Fibroblast of lung (primary cell): ENCODE data around the gene NKAIN2. TPM values are rescaled to one million over a fixed set of nuclear protein-coding genes. Genes with fewer than 3 reads are reported as not detected.

Experiments used
- DNase-seq, 2 donors: peaks; one replicate each; pipeline versions ENCODE4 v3.0.0 to v3.0.0-alpha.2; 2010; ENCODE audit warnings: low read depth in 2 of 2
- H2AFZ ChIP-seq: 2 replicates; pipeline ENCODE4 v1.5.1; 2012; ENCODE audit warnings: low read length, control low read depth, inconsistent platforms
- H3K27ac ChIP-seq: 2 replicates; pipeline ENCODE4 v1.5.1; 2011; ENCODE audit warnings: low read length, control low read depth; ENCODE audit not compliant: insufficient read depth
- H3K27me3 ChIP-seq: 2 replicates; pipeline ENCODE4 v1.5.1; 2011; ENCODE audit warnings: mild to moderate bottlenecking, low read length; ENCODE audit not compliant: control insufficient read depth, insufficient read depth
- H3K36me3 ChIP-seq: 2 replicates; pipeline ENCODE4 v1.5.1; 2011; ENCODE audit warnings: low read length; ENCODE audit not compliant: control insufficient read depth, insufficient read depth
- H3K4me1 ChIP-seq: 2 replicates; pipeline ENCODE4 v1.5.1; 2011; ENCODE audit warnings: low read length; ENCODE audit not compliant: control insufficient read depth, insufficient read depth; ENCODE audit errors: extremely low read depth
- H3K4me2 ChIP-seq: 2 replicates; pipeline ENCODE4 v1.5.1; 2011; ENCODE audit warnings: low read length, control low read depth; ENCODE audit not compliant: insufficient read depth; ENCODE audit errors: extremely low read depth
- H3K4me3 ChIP-seq, 4 experiments: fragments of 200-600 bp in 1 of 4; sonication (generic) in 1 of 4; replicated peaks in 1 of 4; 2 replicates each; pipeline ENCODE4 v1.5.1; 2011 to 2016; ENCODE audit warnings: low read length in 4 of 4, low read depth in 3 of 4, mild to moderate bottlenecking in 3 of 4, control low read depth in 2 of 4, inconsistent platforms in 1 of 4, mixed read lengths in 1 of 4; ENCODE audit not compliant: insufficient read depth in 1 of 4; ENCODE audit errors: control extremely low read depth in 1 of 4
- H3K79me2 ChIP-seq: 2 replicates; pipeline ENCODE4 v1.5.1; 2012; ENCODE audit warnings: mild to moderate bottlenecking, low read length, inconsistent platforms; ENCODE audit not compliant: control insufficient read depth, insufficient read depth
- H3K9ac ChIP-seq: 2 replicates; pipeline ENCODE4 v1.5.1; 2011; ENCODE audit warnings: mild to moderate bottlenecking, low read length, control low read depth; ENCODE audit not compliant: insufficient read depth
- H3K9me3 ChIP-seq: 2 replicates; pipeline ENCODE4 v1.5.1; 2012; ENCODE audit warnings: low read depth, low read length; ENCODE audit not compliant: control insufficient read depth, insufficient read depth
- H4K20me1 ChIP-seq: 2 replicates; pipeline ENCODE4 v1.5.1; 2011; ENCODE audit warnings: low read length; ENCODE audit not compliant: control insufficient read depth, insufficient read depth; ENCODE audit errors: extremely low read depth
- EZH2 ChIP-seq: IDR thresholded peaks from 2 replicates; pipeline ENCODE4 v1.5.1; 2012; ENCODE audit warnings: low read length, control low read depth, mild to moderate bottlenecking; ENCODE audit errors: missing control alignments
- polyA plus RNA-seq, 2 donors: library from polyadenylated mRNA; depleted of rRNA in 1 of 2; stranded (reverse) in 1 of 2; unstranded in 1 of 2; fragments of >200 nt; gene quantifications; 2 replicates each; pipeline ENCODE4 v1.2.1, GENCODE V29; 2011 to 2012; ENCODE audit warnings: missing spikeins in 1 of 2
- total RNA-seq: library from RNA; depleted of rRNA; stranded (reverse); fragments of >200 nt; gene quantifications from 2 replicates; pipeline ENCODE4 v1.2.1, GENCODE V29; 2014
- TF ChIP-seq, protein P1 (sequence below), 2 donors: IDR thresholded peaks in 1 of 2; conservative IDR thresholded peaks in 1 of 2; 1 replicate in 1 of 2; 2 replicates in 1 of 2; pipeline ENCODE4 v1.5.1; 2011 to 2012; ENCODE audit warnings: low read length in 2 of 2, control low read depth in 1 of 2, inconsistent platforms in 1 of 2, low read depth in 1 of 2, mild to moderate bottlenecking in 1 of 2

NKAIN2 gene
- total and polyA plus RNA-seq, 2 donors (not counting 1 experiment from before 2014, with no cell fraction given), result not detected

DNA sequence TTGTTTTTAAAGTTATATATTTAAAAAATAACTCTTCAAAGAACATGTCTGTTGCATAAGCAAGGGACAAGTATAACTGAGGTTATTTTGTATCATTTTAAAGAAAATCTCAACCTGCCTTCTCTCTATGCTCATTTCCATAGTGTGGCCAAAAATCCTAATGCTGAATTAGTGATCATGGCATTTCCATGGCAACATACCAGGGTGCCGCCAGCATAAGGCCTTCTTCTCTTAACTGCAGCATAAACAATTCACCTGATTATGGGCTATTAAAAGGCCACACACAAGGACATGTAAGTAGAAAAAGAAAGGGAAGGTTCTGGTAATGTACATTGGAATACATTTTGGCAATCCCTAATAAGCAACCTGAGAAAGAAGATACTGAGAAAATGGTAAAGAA, 1063.5 kb downstream of the NKAIN2 start:
- H3K27ac ChIP-seq, result no peak overlapping the region
- no peak overlapping the region for H3K4me2 ChIP-seq
- TF ChIP-seq EZH2, result no peak
- TF ChIP-seq, protein P1, sequence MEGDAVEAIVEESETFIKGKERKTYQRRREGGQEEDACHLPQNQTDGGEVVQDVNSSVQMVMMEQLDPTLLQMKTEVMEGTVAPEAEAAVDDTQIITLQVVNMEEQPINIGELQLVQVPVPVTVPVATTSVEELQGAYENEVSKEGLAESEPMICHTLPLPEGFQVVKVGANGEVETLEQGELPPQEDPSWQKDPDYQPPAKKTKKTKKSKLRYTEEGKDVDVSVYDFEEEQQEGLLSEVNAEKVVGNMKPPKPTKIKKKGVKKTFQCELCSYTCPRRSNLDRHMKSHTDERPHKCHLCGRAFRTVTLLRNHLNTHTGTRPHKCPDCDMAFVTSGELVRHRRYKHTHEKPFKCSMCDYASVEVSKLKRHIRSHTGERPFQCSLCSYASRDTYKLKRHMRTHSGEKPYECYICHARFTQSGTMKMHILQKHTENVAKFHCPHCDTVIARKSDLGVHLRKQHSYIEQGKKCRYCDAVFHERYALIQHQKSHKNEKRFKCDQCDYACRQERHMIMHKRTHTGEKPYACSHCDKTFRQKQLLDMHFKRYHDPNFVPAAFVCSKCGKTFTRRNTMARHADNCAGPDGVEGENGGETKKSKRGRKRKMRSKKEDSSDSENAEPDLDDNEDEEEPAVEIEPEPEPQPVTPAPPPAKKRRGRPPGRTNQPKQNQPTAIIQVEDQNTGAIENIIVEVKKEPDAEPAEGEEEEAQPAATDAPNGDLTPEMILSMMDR (conservative IDR thresholded peaks at IDR 0.05 in 1 of 2, IDR thresholded peaks at IDR 0.05 in 1 of 2; ENCODE audit: low read depth in 1 of 2, low read length in 2 of 2), result no peak
- H3K4me1 ChIP-seq, result peaks cover 2% of the 10 kb centered on the region
- H3K79me2 ChIP-seq, result no peaks in the 10 kb centered on the region
- H3K27me3 ChIP-seq, result no peaks in the 10 kb centered on the region
- H3K9ac ChIP-seq, result no peak overlapping the region
- no peaks in the 10 kb centered on the region for H4K20me1 ChIP-seq
- no peak overlapping the region for H2AFZ ChIP-seq
- H3K9me3 ChIP-seq, result no peaks in the 10 kb centered on the region
- H3K4me3 ChIP-seq, result no peak overlapping the region
- no peaks in the 10 kb centered on the region for H3K36me3 ChIP-seq
- no peak for DNase-seq

DNA sequence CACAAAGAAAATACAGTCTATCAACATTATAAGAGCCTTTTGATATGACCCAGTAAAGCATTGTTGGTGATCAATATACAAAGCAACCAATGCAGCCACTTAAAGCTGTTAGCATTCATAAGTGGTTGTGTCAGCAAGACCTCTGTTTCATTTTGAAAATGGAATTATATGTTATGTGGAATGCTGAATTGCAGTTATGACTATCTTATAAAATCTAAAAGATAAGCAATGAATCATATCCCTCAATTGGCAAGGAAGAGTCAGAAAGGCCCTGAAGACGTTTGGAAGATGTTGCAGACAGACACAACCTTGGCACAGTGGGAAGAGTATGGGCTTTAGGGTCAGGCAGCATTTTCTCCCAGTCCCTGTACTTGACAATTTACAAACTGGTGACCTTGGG, 1064.8 kb downstream of the NKAIN2 start:
- H3K27ac ChIP-seq, result no peak overlapping the region
- H3K4me1 ChIP-seq, result peaks cover 2% of the 10 kb centered on the region
- H3K79me2 ChIP-seq, result no peaks in the 10 kb centered on the region
- H3K4me2 ChIP-seq, result no peak overlapping the region
- H2AFZ ChIP-seq, result no peak overlapping the region
- DNase-seq, result peak in 1 of 2 donors; percentile 18
- no peaks in the 10 kb centered on the region for H4K20me1 ChIP-seq
- H3K36me3 ChIP-seq, result no peaks in the 10 kb centered on the region
- no peaks in the 10 kb centered on the region for H3K9me3 ChIP-seq
- no peak for TF ChIP-seq EZH2
- TF ChIP-seq, protein P1 (conservative IDR thresholded peaks at IDR 0.05 in 1 of 2, IDR thresholded peaks at IDR 0.05 in 1 of 2; ENCODE audit: low read depth in 1 of 2, low read length in 2 of 2), result no peak
- H3K9ac ChIP-seq, result no peak overlapping the region
- H3K27me3 ChIP-seq, result no peaks in the 10 kb centered on the region
- no peak overlapping the region for H3K4me3 ChIP-seq

DNA sequence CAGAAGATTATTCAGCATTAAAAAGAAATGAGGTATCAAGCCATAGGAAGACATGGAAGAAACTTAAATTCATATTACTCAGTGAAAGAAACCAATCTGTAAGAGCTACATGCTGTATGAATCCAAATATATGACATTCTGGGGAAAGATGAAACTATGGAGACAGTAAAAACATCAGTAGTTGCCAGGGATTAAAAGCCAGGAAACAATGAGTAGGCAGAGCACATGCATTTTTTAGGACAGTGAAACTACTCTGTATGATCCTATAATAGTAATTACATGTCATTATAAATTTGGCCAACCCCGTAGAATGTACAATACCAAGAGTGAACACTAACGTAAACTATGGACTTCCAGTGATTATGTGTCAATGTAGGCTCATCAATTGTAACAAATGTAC, 1065.8 kb downstream of the NKAIN2 start:
- no peak overlapping the region for H2AFZ ChIP-seq
- H4K20me1 ChIP-seq, result no peaks in the 10 kb centered on the region
- no peak overlapping the region for H3K9ac ChIP-seq
- H3K9me3 ChIP-seq, result no peaks in the 10 kb centered on the region
- H3K79me2 ChIP-seq, result no peaks in the 10 kb centered on the region
- no peak overlapping the region for H3K4me3 ChIP-seq
- H3K4me1 ChIP-seq, result peaks cover 2% of the 10 kb centered on the region
- no peaks in the 10 kb centered on the region for H3K27me3 ChIP-seq
- DNase-seq, result peak in 1 of 2 donors; percentile 14
- no peak overlapping the region for H3K27ac ChIP-seq
- TF ChIP-seq, protein P1 (conservative IDR thresholded peaks at IDR 0.05 in 1 of 2, IDR thresholded peaks at IDR 0.05 in 1 of 2; ENCODE audit: low read depth in 1 of 2, low read length in 2 of 2), result no peak
- TF ChIP-seq EZH2, result no peak
- no peak overlapping the region for H3K4me2 ChIP-seq
- no peaks in the 10 kb centered on the region for H3K36me3 ChIP-seq
